ENCODE data around the gene COPS3.

The COPS3 gene

DNA sequence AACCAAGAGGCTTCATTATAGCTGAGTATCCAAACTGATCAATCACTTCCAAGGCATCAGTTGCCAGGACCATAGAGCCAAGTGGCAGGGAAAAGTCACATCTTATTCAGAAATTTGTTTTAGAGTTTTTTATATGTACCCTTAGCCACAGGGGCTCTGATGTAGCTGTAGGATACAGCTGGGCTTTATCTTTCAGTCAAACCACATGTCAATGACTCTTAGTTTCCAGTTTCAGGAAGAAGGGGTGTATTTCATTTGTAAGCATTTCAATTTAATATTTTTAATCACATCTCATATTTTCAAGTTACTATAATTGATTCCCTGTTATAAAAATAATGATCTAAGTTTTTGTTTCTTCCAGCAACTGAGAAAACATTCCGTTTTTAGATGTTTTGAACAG lies 41.2 kb downstream of the COPS3 start:
- DNase-seq: no peak

- peak; percentile 68 to 86 for DNase-seq
Observed at GRCh38 chr17:17237026-17237799, 43.8 kb downstream of the COPS3 start, which contains the start of gene FLCN. FLCN (minus strand) TSS chr17:17237168; CDS start chr17:17228137, 9,031 bp downstream.

GRCh38 chr17:17236295-17237025 lies 44.6 kb downstream of the COPS3 start:
- no peak for DNase-seq

DNA sequence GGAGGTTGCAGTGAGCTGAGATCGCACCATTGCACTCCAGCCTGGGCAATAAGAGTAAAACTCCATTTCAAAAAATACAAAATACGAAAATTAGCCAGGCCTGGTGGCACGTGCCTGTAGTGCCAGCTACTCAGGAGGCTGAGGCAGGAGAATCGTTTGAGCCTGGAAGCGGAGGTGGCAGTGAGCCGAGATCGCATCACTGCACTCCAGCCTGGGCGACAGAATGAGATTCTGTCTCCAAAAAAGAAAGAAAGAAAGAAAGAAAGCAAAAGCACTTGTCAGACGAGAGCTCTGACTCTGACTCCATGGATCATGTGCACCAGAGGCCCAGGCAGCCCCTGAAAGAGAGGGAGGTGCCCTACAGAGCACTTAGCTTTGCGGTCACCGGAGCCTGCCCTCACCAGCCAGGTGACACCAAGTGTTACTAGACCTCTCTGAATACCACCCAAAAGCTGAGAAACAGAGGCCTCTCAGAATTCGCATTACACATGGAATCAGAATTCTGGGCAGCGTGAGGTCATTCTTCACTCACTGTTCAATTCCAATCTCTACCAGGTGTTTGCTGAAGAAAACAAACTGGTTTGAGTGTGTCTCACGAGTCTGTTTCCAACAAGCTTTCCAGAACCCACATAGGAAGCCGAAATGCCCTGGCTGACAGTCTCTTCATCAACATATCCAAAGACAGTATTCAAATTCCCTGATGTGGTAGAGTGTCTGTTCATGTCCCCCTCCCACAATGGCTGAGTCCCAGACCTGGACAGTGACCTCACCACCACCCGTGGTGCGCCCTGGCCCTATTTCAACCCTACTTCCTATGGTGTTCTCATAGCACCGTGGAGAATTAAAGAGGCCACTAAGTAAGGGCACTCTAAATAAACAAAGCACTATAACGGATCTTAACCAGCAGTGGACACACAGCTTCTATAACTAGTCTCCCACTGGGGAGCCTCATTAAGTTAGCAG lies 45.6 kb downstream of the COPS3 start:
- DNase-seq: no peak

DNA sequence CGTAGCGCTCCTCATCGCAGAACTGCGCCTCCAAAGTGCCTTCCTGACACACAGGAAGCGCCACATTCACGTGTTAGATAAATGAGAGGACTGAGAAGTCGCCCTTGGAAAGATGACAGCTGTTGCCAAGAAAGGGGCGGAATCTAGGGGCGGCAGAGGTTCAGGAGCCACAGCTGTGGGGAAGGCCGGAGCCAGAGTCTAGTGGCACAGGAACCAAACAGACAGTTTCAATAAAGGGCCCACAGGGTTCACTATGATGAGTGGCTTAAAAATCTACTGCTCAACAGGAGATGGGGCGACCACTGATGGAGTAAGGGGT lies 48.8 kb downstream of the COPS3 start:
- no peak for DNase-seq

- no peak for DNase-seq
Observed at GRCh38 chr17:17231621-17232302, 49.3 kb downstream of the COPS3 start.

DNA sequence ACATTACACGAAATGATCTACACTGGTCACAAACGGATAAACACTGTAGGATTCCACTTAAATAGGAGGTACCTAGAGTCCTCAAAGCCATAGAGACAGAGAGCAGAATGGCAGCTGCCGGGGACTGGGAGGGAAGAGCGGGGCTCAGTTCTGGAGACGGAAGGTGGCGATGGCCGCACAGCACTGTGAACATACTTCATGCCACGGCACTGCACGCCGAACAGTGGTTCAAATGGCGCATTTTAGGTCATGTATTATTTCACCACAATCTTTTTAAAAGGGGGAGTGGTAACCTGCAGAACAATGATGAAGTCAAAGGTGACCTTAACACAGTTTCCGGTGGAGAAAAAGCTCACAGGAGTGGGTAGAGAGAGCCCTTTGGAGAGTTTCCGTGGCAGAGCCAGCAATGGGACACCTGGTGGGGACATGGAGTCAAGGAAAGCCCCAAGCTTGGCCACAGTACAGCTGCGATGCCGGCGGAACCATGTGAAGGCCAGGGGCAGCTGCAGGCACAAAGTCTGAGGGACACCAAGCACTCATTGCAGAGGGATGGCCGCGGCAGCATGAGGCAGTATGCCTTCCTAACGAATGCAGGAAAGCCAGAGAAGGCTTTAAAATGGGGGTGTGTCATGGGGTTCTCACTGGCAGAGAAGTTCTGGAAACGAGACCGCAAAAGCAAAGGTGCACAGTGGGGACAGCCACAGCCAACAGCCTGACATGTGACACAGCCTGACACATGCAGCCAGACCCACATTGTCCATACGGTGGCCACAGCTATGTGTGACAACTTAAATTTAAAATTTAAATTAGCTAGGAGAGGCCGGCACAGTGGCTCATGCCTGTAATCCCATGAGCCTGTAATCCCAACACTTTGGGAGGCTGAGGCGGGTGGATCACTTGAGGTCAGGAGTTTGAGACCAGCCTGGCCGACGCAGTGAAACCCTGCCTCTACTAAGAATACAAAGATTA lies 51.3 kb downstream of the COPS3 start:
- no peak for DNase-seq

GRCh38 chr17:17228521-17229279 lies 52.3 kb downstream of the COPS3 start:
- DNase-seq: no peak

DNA sequence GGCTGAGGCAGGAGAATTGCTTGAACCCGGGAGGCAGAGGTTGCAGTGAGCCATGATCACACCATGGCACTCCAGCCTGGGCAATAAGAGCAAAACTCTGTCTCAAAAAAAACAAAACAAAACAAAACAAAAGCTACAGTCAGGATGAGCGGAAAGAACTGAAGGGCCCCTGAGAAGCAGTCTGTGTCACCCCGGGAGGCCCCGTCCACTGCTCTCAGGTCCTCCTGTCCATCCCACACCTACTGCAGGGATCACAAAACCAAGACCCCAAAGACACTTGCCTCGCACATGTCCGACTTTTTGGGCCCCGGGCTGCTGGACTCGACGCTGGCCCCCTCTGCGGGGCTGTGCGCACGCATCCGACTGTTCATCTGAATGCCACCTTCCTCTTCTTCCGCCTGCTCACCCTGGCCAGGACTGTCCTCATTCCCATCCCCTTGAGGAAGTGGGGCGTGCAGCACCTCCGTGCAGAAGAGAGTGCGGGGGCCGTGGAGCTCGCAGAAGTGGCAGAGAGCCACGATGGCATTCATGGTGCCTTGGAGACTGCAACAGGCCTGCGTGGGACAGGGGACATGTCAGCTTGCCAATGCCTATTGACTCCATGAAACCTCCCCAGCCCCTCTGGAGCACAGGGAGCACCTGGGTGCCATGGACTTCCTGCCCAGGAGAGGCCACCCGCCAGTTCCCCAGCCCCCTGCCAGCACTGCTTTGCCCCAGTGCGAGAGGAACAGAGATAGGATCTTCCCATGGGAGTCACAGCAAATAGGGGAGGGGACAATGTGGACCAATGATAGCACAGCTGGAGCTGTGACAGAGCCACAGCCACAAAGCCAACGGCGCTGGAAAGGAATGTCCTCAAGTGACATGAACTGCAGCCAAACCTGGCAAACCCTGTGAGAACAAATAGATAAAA lies 53.2 kb downstream of the COPS3 start:
- DNase-seq: no peak

- no peak for DNase-seq
Observed at GRCh38 chr17:17226451-17227265, 54.4 kb downstream of the COPS3 start.

GRCh38 chr17:17225901-17226300 lies 55.1 kb downstream of the COPS3 start:
- no peak for DNase-seq

- DNase-seq: no peak
Observed at GRCh38 chr17:17224137-17224536, 56.9 kb downstream of the COPS3 start.

- DNase-seq: no peak
Observed at GRCh38 chr17:17223736-17224135, 57.3 kb downstream of the COPS3 start.

GRCh38 chr17:17221329-17221728 lies 59.7 kb downstream of the COPS3 start:
- DNase-seq: no peak

DNA sequence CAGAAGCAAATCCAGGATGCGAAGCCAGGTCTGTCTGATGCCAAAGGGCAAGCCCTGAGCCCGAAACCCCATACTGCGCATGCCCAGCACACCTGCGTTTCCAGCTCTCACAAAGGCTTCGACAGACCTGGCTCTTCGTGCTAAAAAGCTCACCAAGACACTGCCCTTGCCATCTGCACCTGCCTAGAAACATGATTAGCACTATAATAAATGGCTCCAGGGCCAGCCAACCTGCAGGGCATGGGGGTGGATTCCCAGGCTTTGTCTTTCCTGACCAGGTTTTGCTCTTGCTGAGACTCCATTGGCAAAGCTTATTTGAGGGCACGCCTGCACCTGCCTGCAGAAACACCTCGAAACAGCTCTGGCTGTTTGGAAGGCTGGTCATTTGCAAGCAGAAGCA lies 60.5 kb downstream of the COPS3 start:
- no peak for DNase-seq

GRCh38 chr17:17217995-17218394 lies 63.1 kb downstream of the COPS3 start:
- DNase-seq: no peak

- no peak for DNase-seq
Observed at GRCh38 chr17:17216776-17217175, 64.3 kb downstream of the COPS3 start.

GRCh38 chr17:17216236-17216635 lies 64.8 kb downstream of the COPS3 start:
- DNase-seq: no peak

GRCh38 chr17:17215575-17215974 lies 65.5 kb downstream of the COPS3 start:
- DNase-seq: no peak
